ENCODE measurements around the gene TBC1D14.

- TF ChIP-seq EZH2 (IDR thresholded peaks at IDR 0.05; ENCODE audit: borderline replicate concordance, low read depth, low read length) (no peak), CHD7 (IDR thresholded peaks at IDR 0.05; ENCODE audit: low read depth, low read length) (no peak), CTCF (IDR thresholded peaks at IDR 0.05 in 2 of 3, conservative IDR thresholded peaks at IDR 0.05 in 1 of 3; ENCODE audit: insufficient read depth in 2 of 3, low read depth in 1 of 3, low read length in 3 of 3) (no peak), RBM25 (IDR thresholded peaks at IDR 0.05; ENCODE audit: low read depth, low read length, severe bottlenecking) (peak; percentile 81), ATF6 (CRISPR knock-in tag; IDR thresholded peaks at IDR 0.05) (no peak; the same call in 1 of the 2 replicates), HDAC2 (IDR thresholded peaks at IDR 0.05) (0 out of 2 replicates have a peak, but pooled peaks have one; percentile 24), ZBTB7A (IDR thresholded peaks at IDR 0.05; ENCODE audit: borderline replicate concordance, control insufficient read depth, low read depth, low read length) (0 out of 2 replicates have a peak, but pooled peaks have one; percentile 52), ZNF644 (tag; IDR thresholded peaks at IDR 0.05; ENCODE audit: low read depth) (no peak)
Measured at GRCh38 chr4:7067452-7068278, 158.0 kb downstream of the TBC1D14 start, which contains the start of gene GRPEL1.

Measured in K562 (cell line).